ENCODE data around the gene C2orf68.

C2orf68 gene

DNA sequence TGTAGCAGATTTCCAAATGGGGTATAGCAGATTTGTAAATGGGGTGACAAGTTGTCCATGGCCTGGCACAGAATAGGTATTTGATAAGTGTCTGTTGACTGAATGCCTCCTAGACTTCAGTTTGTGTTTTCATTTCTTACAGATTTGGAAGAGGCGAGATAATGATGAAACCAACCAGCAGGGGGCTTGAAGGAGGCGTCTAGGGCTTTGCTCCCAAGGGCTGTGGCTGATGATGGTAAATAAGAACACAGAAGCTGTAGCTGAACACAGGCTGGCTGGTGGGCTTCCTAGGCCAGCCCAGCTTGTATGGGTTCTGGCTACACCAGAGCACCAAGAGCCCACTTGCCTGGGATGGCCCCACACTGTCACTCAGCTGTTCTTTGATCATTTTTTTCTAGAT lies 36.8 kb upstream of the C2orf68 start:
- DNase-seq (ENCODE audit: low read depth), result peak; percentile 84
- TF ChIP-seq, protein P1, sequence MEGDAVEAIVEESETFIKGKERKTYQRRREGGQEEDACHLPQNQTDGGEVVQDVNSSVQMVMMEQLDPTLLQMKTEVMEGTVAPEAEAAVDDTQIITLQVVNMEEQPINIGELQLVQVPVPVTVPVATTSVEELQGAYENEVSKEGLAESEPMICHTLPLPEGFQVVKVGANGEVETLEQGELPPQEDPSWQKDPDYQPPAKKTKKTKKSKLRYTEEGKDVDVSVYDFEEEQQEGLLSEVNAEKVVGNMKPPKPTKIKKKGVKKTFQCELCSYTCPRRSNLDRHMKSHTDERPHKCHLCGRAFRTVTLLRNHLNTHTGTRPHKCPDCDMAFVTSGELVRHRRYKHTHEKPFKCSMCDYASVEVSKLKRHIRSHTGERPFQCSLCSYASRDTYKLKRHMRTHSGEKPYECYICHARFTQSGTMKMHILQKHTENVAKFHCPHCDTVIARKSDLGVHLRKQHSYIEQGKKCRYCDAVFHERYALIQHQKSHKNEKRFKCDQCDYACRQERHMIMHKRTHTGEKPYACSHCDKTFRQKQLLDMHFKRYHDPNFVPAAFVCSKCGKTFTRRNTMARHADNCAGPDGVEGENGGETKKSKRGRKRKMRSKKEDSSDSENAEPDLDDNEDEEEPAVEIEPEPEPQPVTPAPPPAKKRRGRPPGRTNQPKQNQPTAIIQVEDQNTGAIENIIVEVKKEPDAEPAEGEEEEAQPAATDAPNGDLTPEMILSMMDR (conservative IDR thresholded peaks at IDR 0.05; ENCODE audit: low read depth, low read length), result peak; percentile 82
- no peak overlapping the region for H3K4me3 ChIP-seq (ENCODE audit: low read depth, low read length)

DNA sequence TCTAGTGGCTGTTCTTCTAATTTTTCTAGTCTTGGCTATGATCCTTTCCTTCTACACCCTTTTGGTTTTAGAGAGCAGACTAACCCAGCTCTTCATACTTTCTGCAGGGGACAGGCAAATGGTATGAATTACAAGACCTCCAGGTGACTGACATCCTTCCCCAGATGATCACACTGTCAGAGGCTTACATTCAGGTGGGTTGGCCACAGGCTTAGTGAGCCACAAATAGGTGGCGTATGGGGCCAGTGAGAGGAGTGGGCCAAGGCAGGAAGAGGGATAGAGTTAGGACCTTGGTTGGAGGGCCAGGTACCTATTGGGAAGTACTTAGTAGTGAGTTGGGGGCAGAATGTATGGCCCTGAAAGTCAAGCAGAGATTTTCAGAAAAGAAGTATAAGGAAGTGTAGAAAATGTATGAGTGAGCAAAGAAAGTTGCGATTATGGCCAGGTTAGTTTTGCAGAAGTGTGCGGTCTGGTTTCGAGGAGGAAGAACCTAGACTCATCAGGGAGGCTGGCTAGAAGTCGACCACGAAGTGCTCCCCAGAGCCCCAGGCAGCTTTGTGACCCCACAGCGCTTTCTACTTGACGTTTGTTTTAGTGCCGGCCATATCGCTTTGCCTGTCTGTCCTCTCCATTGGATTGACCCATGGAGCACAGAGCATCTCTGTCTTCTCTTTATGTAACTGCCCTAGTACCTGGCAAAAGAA lies 36.1 kb upstream of the C2orf68 start:
- TF ChIP-seq, protein P1 (conservative IDR thresholded peaks at IDR 0.05; ENCODE audit: low read depth, low read length), result no peak
- no peak for DNase-seq (ENCODE audit: low read depth)
- H3K4me3 ChIP-seq (ENCODE audit: low read depth, low read length), result no peak overlapping the region

DNA sequence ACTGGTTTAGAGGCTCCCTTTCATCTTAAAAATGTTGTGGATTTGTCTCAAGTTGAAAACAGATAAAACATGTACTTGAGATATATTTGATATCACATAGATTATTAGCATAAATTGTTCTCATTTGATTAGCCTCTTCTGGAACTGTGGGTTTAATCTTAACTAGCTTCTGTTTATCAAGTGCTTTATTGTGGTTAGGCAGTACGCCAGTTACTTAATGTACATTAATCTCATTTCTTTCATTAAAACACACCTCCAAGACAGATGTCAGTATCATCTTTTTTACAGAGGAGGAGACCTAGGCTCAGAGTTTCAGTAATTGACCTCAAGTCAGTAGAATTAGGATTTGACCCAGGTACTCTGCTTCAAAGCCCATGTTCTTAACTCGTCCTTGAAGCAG lies 34.3 kb upstream of the C2orf68 start:
- no peak for DNase-seq (ENCODE audit: low read depth)
- H3K4me3 ChIP-seq (ENCODE audit: low read depth, low read length), result no peak overlapping the region
- TF ChIP-seq, protein P1 (conservative IDR thresholded peaks at IDR 0.05; ENCODE audit: low read depth, low read length), result no peak

DNA sequence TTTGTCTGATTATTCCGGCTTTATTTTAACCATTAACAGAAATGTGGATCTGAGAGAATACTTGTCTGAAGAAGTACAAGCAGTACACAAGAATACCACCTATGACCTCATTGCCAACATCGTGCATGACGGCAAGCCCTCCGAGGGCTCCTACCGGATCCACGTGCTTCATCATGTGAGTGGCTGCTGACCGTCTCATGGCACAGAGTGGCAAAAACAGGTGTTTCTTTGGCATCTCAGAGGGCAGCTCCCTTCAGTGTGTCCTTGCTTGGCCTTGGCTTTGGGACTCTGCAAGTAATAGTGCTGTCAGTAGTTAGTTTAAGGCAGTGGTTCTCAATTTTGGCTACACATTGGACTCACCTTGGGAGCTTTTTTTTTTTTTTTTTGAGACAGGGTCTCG lies 33.0 kb upstream of the C2orf68 start:
- TF ChIP-seq, protein P1 (conservative IDR thresholded peaks at IDR 0.05; ENCODE audit: low read depth, low read length), result no peak
- DNase-seq (ENCODE audit: low read depth), result no peak
- no peak overlapping the region for H3K4me3 ChIP-seq (ENCODE audit: low read depth, low read length)

DNA sequence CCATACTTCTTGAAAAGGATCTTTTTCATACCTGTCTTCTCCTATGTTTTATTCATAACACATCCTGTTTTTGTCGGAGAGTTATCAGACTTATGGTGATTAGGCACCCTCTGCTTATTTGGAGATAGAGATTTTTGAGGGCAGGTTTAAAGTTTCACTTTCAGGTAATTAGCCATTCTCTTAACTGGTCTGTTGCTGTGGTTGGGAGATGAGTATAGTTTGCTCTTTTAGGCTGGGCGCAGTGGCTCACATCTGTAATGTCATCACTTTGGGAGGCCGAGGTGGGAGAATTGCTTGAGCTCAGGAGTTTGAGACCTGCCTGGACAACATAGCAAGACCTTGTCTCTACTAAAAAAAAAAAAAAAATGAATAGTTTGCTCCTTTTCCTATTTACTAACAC lies 30.9 kb upstream of the C2orf68 start:
- TF ChIP-seq, protein P1 (conservative IDR thresholded peaks at IDR 0.05; ENCODE audit: low read depth, low read length), result no peak
- no peak overlapping the region for H3K4me3 ChIP-seq (ENCODE audit: low read depth, low read length)
- no peak for DNase-seq (ENCODE audit: low read depth)

DNA sequence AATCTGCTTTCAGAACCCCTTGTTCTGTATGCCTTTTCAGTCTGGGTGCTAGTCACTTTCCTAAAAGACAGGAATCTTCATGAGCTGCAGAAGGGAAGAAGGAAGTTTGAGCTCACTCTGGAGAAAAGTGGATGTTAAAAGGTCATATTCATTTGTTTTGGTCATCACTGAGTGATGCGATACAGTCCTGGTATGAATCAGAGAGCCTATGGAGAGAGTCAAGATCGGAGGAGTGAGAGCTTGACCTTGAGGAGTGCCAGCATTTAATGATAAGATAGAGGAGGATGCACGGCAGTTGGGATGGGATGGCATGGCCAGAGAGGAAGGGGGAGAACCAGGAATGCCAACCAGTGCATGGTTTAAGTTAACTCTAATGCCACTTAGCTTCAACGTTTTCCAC lies 23.8 kb upstream of the C2orf68 start:
- TF ChIP-seq, protein P1 (conservative IDR thresholded peaks at IDR 0.05; ENCODE audit: low read depth, low read length), result no peak
- DNase-seq (ENCODE audit: low read depth), result no peak
- no peak overlapping the region for H3K4me3 ChIP-seq (ENCODE audit: low read depth, low read length)

DNA sequence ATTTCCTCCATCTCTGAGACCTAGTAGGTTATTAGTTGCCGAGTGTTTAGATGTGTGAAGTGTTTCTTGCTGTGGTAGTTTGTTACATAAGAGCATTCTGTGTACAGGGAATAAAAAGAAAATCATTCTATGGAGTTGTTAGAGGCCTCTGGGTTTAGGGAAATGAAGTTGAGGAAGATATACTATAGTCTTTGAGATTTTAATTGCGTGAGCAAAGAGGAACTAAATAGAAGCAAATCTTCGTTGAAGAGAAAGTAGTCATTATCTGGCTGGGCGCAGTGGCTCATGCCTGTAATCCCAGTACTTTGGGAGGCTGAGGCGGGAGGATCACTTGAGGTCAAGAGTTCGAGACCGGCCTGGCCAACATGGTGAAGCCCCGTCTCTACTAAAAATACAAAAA lies 23.1 kb upstream of the C2orf68 start:
- TF ChIP-seq, protein P1 (conservative IDR thresholded peaks at IDR 0.05; ENCODE audit: low read depth, low read length), result no peak
- H3K4me3 ChIP-seq (ENCODE audit: low read depth, low read length), result no peak overlapping the region
- no peak for DNase-seq (ENCODE audit: low read depth)
